Uterus (tissue), 4 donors: ENCODE results near the gene PRKG1. TPM values are rescaled to one million over a fixed set of nuclear protein-coding genes. Genes with fewer than 3 reads are reported as not detected.

Experiments
- DNase-seq, 2 donors: peaks; one replicate each; pipeline ENCODE4 v3.0.0-alpha.2; 2019 to 2020
- H3K27ac ChIP-seq, 2 donors: fragments of 200-600 bp; sonication (generic); 1 replicate in 1 of 2; 2 replicates in 1 of 2; pipeline ENCODE4 v1.5.1; 2016 to 2018
- H3K27me3 ChIP-seq, 2 donors: fragments of 200-600 bp; sonication (generic); one replicate each; pipeline ENCODE4 v1.5.1; 2018 to 2019; ENCODE audit warnings: control low read depth in 1 of 2
- H3K36me3 ChIP-seq, 2 donors: fragments of 200-600 bp; sonication (generic); one replicate each; pipeline ENCODE4 v1.5.1; 2019; ENCODE audit warnings: control low read depth in 1 of 2
- H3K4me1 ChIP-seq, 2 donors: fragments of 200-600 bp; sonication (generic); one replicate each; pipeline ENCODE4 v1.5.1; 2018 to 2019; ENCODE audit warnings: control low read depth in 1 of 2
- H3K4me3 ChIP-seq, 2 donors: fragments of 200-600 bp; sonication (generic); 1 replicate in 1 of 2; 2 replicates in 1 of 2; pipeline ENCODE4 v1.5.1; 2018 to 2019; ENCODE audit warnings: mild to moderate bottlenecking in 1 of 2
- H3K9me3 ChIP-seq, 2 donors: fragments of 200-600 bp; sonication (generic); one replicate each; pipeline ENCODE4 v1.5.1; 2019; ENCODE audit warnings: control low read depth in 1 of 2
- CTCF ChIP-seq, 4 experiments: fragments of 200-600 bp in 2 of 4; fragments of 450-650 bp in 2 of 4; sonication (generic) in 2 of 4; IDR thresholded peaks; one replicate each; pipeline ENCODE4 v1.5.1; 2016 to 2019; ENCODE audit warnings: antibody characterized with exemption in 4 of 4, mild to moderate bottlenecking in 2 of 4, moderate library complexity in 1 of 4
- POLR2A ChIP-seq, 2 donors: fragments of 450-650 bp; IDR thresholded peaks; one replicate each; pipeline ENCODE4 v1.6.1; 2016; ENCODE audit warnings: antibody characterized with exemption in 2 of 2, mild to moderate bottlenecking in 1 of 2, moderate library complexity in 1 of 2
- intact Hi-C: fragments of 100-400 bp; cut with DNase I; formaldehyde crosslinking; loops from one replicate; pipeline ENCODE4 v1.15.1; 2023; ENCODE audit warnings: low total_unique reads
- total RNA-seq, 4 donors: library from RNA; depleted of rRNA in 3 of 4; stranded (reverse); fragments of >200 nt in 3 of 4; gene quantifications; one replicate each; pipeline versions ENCODE4 v1.1.0 to v1.2.4, GENCODE V29; 2014 to 2023
- donor health status: DM: yes; HTN: yes; CAD: no.

The PRKG1 gene
- total RNA-seq, 4 donors from 2014 or later = 32.4 to 136 (median 69.6) TPM

- Histone ChIP-seq H3K27ac (no peak overlapping the region), H3K36me3 (no peaks in the 10 kb centered on the region), H3K9me3 (no peaks in the 10 kb centered on the region), H3K27me3 (no peaks in the 10 kb centered on the region), H3K4me1 (no peaks in the 10 kb centered on the region), H3K4me3 (no peak overlapping the region)
- intact Hi-C loops = no loop called here
- DNase-seq = no peak
- TF ChIP-seq POLR2A (IDR thresholded peaks at IDR 0.05) = no peak
- TF ChIP-seq CTCF (IDR thresholded peaks at IDR 0.05) = no peak
Observed at GRCh38 chr10:52322936-52323335, 1248.6 kb downstream of the PRKG1 start.

GRCh38 chr10:52326382-52326781 lies 1252.1 kb downstream of the PRKG1 start:
- no peak overlapping the region for H3K27ac ChIP-seq
- no peaks in the 10 kb centered on the region for H3K4me1 ChIP-seq
- no peaks in the 10 kb centered on the region for H3K27me3 ChIP-seq
- no peak overlapping the region for H3K4me3 ChIP-seq
- no peaks in the 10 kb centered on the region for H3K36me3 ChIP-seq
- intact Hi-C loops = no loop called here
- H3K9me3 ChIP-seq = no peaks in the 10 kb centered on the region
- TF ChIP-seq CTCF (IDR thresholded peaks at IDR 0.05) (no peak), POLR2A (IDR thresholded peaks at IDR 0.05) (no peak)
- no peak for DNase-seq

GRCh38 chr10:52331638-52332364 lies 1257.5 kb downstream of the PRKG1 start:
- no peak for DNase-seq
- Histone ChIP-seq H3K4me1 (no peaks in the 10 kb centered on the region), H3K4me3 (no peak overlapping the region), H3K9me3 (no peaks in the 10 kb centered on the region), H3K27me3 (no peaks in the 10 kb centered on the region), H3K36me3 (no peaks in the 10 kb centered on the region), H3K27ac (no peak overlapping the region)
- intact Hi-C loops = no loop called here
- no peak for TF ChIP-seq CTCF (IDR thresholded peaks at IDR 0.05)
- TF ChIP-seq POLR2A (IDR thresholded peaks at IDR 0.05) = no peak

GRCh38 chr10:52332815-52333214 lies 1258.5 kb downstream of the PRKG1 start:
- Histone ChIP-seq H3K9me3 (no peaks in the 10 kb centered on the region), H3K36me3 (no peaks in the 10 kb centered on the region), H3K27ac (no peak overlapping the region), H3K27me3 (no peaks in the 10 kb centered on the region), H3K4me1 (no peaks in the 10 kb centered on the region), H3K4me3 (no peak overlapping the region)
- no peak for DNase-seq
- intact Hi-C loops = no loop called here
- TF ChIP-seq POLR2A (IDR thresholded peaks at IDR 0.05) = no peak
- no peak for TF ChIP-seq CTCF (IDR thresholded peaks at IDR 0.05)

- no peaks in the 10 kb centered on the region for H3K9me3 ChIP-seq
- no peak for DNase-seq
- H3K27me3 ChIP-seq = no peaks in the 10 kb centered on the region
- no peak overlapping the region for H3K4me3 ChIP-seq
- no peak overlapping the region for H3K27ac ChIP-seq
- TF ChIP-seq POLR2A (IDR thresholded peaks at IDR 0.05) = no peak
- TF ChIP-seq CTCF (IDR thresholded peaks at IDR 0.05) = no peak
- intact Hi-C loops = no loop called here
- no peaks in the 10 kb centered on the region for H3K36me3 ChIP-seq
- no peaks in the 10 kb centered on the region for H3K4me1 ChIP-seq
Observed at GRCh38 chr10:52334595-52334994, 1260.3 kb downstream of the PRKG1 start.
